Activated naive CD4-positive, alpha-beta T cell treated with anti-CD3 and anti-CD28 coated beads, Interleukin-2, amount 50 U/mL, for 72 hours (primary cell): ENCODE data around the gene ERGIC2. TPM values are rescaled to one million over a fixed set of nuclear protein-coding genes. Genes with fewer than 3 reads are reported as not detected.
"Not testable (repeated sequence)": the region's sequence is repeated elsewhere in the genome, so short reads cannot be mapped to it uniquely, and the experiment has no call there.

Experiments used
- ATAC-seq, 2 donors: fragments of 150-1000 bp; cut with Tn5 transposase; 2 replicates each; pipeline ENCODE4 v1.10.0; 2021; ENCODE audit warnings: mild to moderate bottlenecking in 2 of 2, moderate library complexity in 2 of 2
- DNase-seq, 2 donors: peaks; one replicate each; pipeline ENCODE4 v3.0.0; 2021 to 2022; ENCODE audit warnings: low spot score in 2 of 2
- H3K27ac Mint-ChIP-seq, 2 donors: one replicate each; pipeline ENCODE4 v1.8.0; 2022; ENCODE audit warnings: mild to moderate bottlenecking in 2 of 2, mixed read lengths in 2 of 2
- H3K36me3 Mint-ChIP-seq, 2 donors: one replicate each; pipeline ENCODE4 v1.8.0; 2022; ENCODE audit warnings: mixed read lengths in 2 of 2
- H3K9me3 Mint-ChIP-seq, 2 donors: one replicate each; pipeline ENCODE4 v1.8.0; 2022; ENCODE audit warnings: mixed read lengths in 2 of 2
- total RNA-seq, 2 donors: library from RNA; stranded (reverse); gene quantifications; one replicate each; pipeline ENCODE4 v1.2.3, GENCODE V29; 2022

ERGIC2 gene
- total RNA-seq, 2 donors from 2014 or later: 73.6 to 93.5 TPM

GRCh38 chr12:29389295-29389919 lies 8.4 kb upstream of the ERGIC2 start:
- peak overlapping the region in 1 of 2 donors; percentile 89 for H3K27ac Mint-ChIP-seq
- peaks cover 6 to 17% of the 10 kb centered on the region in 2 donors for H3K36me3 Mint-ChIP-seq
- ATAC-seq: peak in 1 of 2 donors; percentile 56
- H3K9me3 Mint-ChIP-seq: peaks cover 0 to 6% of the 10 kb centered on the region in 2 donors
- no peak for DNase-seq

- H3K9me3 Mint-ChIP-seq, ATAC-seq, H3K27ac Mint-ChIP-seq, DNase-seq: not testable (repeated sequence)
- peaks cover 12 to 13% of the 10 kb centered on the region in 2 donors for H3K36me3 Mint-ChIP-seq
Observed at GRCh38 chr12:29386084-29386680, 5.2 kb upstream of the ERGIC2 start.

- H3K9me3 Mint-ChIP-seq: not testable (repeated sequence)
Observed at GRCh38 chr12:29385194-29385593, 4.2 kb upstream of the ERGIC2 start.

GRCh38 chr12:29382251-29382650 lies 1.3 kb upstream of the ERGIC2 start:
- Mint-ChIP-seq H3K9me3 (no peaks in the 10 kb centered on the region), H3K27ac (peak overlapping the region in 1 of 2 donors; percentile 96), H3K36me3 (peaks cover 6 to 17% of the 10 kb centered on the region in 2 donors)
- no peak for DNase-seq
- no peak for ATAC-seq

More at GRCh38 chr12:29385194-29385593, 4.2 kb upstream of the ERGIC2 start:
- H3K27ac Mint-ChIP-seq, DNase-seq, ATAC-seq: not testable (repeated sequence)
- peaks cover 3 to 15% of the 10 kb centered on the region in 2 donors for H3K36me3 Mint-ChIP-seq

GRCh38 chr12:29376118-29376517 lies 4.9 kb downstream of the ERGIC2 start:
- Mint-ChIP-seq H3K36me3 (peaks cover 10 to 22% of the 10 kb centered on the region in 2 donors), H3K9me3 (peaks cover 0 to 4% of the 10 kb centered on the region in 2 donors), H3K27ac (peak overlapping the region in 1 of 2 donors; percentile 34)
- ATAC-seq: no peak
- DNase-seq: no peak

GRCh38 chr12:29374913-29375312 lies 6.1 kb downstream of the ERGIC2 start:
- ATAC-seq: no peak
- Mint-ChIP-seq H3K9me3 (peaks cover 0 to 4% of the 10 kb centered on the region in 2 donors), H3K27ac (no peak overlapping the region), H3K36me3 (peaks cover 0 to 22% of the 10 kb centered on the region in 2 donors)
- no peak for DNase-seq

- H3K9me3 Mint-ChIP-seq: peaks cover 0 to 4% of the 10 kb centered on the region in 2 donors
- no peak overlapping the region for H3K27ac Mint-ChIP-seq
- ATAC-seq (no peak), DNase-seq (no peak)
- peaks cover 0 to 22% of the 10 kb centered on the region in 2 donors for H3K36me3 Mint-ChIP-seq
Observed at GRCh38 chr12:29374012-29374411, 7.0 kb downstream of the ERGIC2 start.

GRCh38 chr12:29365091-29365490 lies 15.9 kb downstream of the ERGIC2 start:
- ATAC-seq: no peak
- no peak for DNase-seq
- H3K9me3 Mint-ChIP-seq: no peaks in the 10 kb centered on the region
- peaks cover 13 to 28% of the 10 kb centered on the region in 2 donors for H3K36me3 Mint-ChIP-seq
- no peak overlapping the region for H3K27ac Mint-ChIP-seq

GRCh38 chr12:29354954-29355353 lies 26.0 kb downstream of the ERGIC2 start:
- DNase-seq (no peak), ATAC-seq (no peak)
- Mint-ChIP-seq H3K9me3 (no peaks in the 10 kb centered on the region), H3K27ac (no peak overlapping the region), H3K36me3 (peaks cover 0 to 6% of the 10 kb centered on the region in 2 donors)

GRCh38 chr12:29350080-29350479 lies 30.9 kb downstream of the ERGIC2 start:
- no peaks in the 10 kb centered on the region for H3K9me3 Mint-ChIP-seq
- no peak overlapping the region for H3K27ac Mint-ChIP-seq
- ATAC-seq: no peak
- H3K36me3 Mint-ChIP-seq: peaks cover 0 to 6% of the 10 kb centered on the region in 2 donors
- no peak for DNase-seq

GRCh38 chr12:29346769-29347421 lies 34.1 kb downstream of the ERGIC2 start:
- DNase-seq (no peak), ATAC-seq (peak; percentile 87 to 93)
- Mint-ChIP-seq H3K36me3 (peaks cover 0 to 12% of the 10 kb centered on the region in 2 donors), H3K27ac (peak overlapping the region; percentile 25 to 34), H3K9me3 (no peaks in the 10 kb centered on the region)

- H3K27ac Mint-ChIP-seq: no peak overlapping the region
Observed at GRCh38 chr12:29343022-29343799, 37.8 kb downstream of the ERGIC2 start.

GRCh38 chr12:29337325-29337724 lies 43.6 kb downstream of the ERGIC2 start:
- no peak for ATAC-seq
- DNase-seq: no peak
- peaks cover 0 to 5% of the 10 kb centered on the region in 2 donors for H3K36me3 Mint-ChIP-seq
- no peaks in the 10 kb centered on the region for H3K9me3 Mint-ChIP-seq
- peak overlapping the region in 1 of 2 donors; percentile 7 for H3K27ac Mint-ChIP-seq

More at GRCh38 chr12:29343022-29343799, 37.8 kb downstream of the ERGIC2 start:
- no peaks in the 10 kb centered on the region for H3K9me3 Mint-ChIP-seq
- no peak for ATAC-seq
- H3K36me3 Mint-ChIP-seq: peaks cover 0 to 13% of the 10 kb centered on the region in 2 donors
- DNase-seq: no peak

GRCh38 chr12:29334937-29335336 lies 46.0 kb downstream of the ERGIC2 start:
- Mint-ChIP-seq H3K9me3 (no peaks in the 10 kb centered on the region), H3K36me3 (no peaks in the 10 kb centered on the region), H3K27ac (no peak overlapping the region)
- DNase-seq (no peak), ATAC-seq (no peak)

- Mint-ChIP-seq H3K27ac (no peak overlapping the region), H3K36me3 (no peaks in the 10 kb centered on the region), H3K9me3 (no peaks in the 10 kb centered on the region)
- no peak for DNase-seq
- ATAC-seq: no peak
Observed at GRCh38 chr12:29333178-29333577, 47.8 kb downstream of the ERGIC2 start.

GRCh38 chr12:29329411-29329810 lies 51.6 kb downstream of the ERGIC2 start:
- no peak overlapping the region for H3K27ac Mint-ChIP-seq
- ATAC-seq (no peak), DNase-seq (no peak)
- H3K9me3 Mint-ChIP-seq: no peaks in the 10 kb centered on the region
- H3K36me3 Mint-ChIP-seq: peaks cover 6 to 14% of the 10 kb centered on the region in 2 donors
